GM12892 (cell line): ENCODE measurements around the gene MAFF.
"Not testable (repeated sequence)": the region's sequence is repeated elsewhere in the genome, so short reads cannot be mapped to it uniquely, and the experiment has no call there.

Source experiments
- POLR2A ChIP-seq: IDR thresholded peaks from 2 replicates; pipeline ENCODE4 v1.6.1; 2011; ENCODE audit warnings: low read depth, low read length, control low read depth
- POLR2AphosphoS5 ChIP-seq: IDR thresholded peaks from 2 replicates; pipeline ENCODE4 v1.6.1; 2011; ENCODE audit warnings: low read depth, low read length, control low read depth
- TAF1 ChIP-seq: IDR thresholded peaks from 2 replicates; pipeline ENCODE4 v1.6.1; 2011; ENCODE audit warnings: low read depth, mild to moderate bottlenecking, control low read depth, low read length, borderline replicate concordance

GRCh38 chr22:38233856-38234255 lies 32.1 kb downstream of the MAFF start:
- not testable (repeated sequence) for TF ChIP-seq POLR2AphosphoS5, TAF1, POLR2A
